IPS DF 6.9 (cell line): Measurements from ENCODE around the gene POLR2F.

Experiments used
- DNase-seq: peaks from one replicate; pipeline ENCODE4 v3.0.0-alpha.2; 2013; ENCODE audit warnings: low read depth, low spot score
- H3K27ac ChIP-seq: one replicate; pipeline ENCODE4 v1.5.1; 2013; ENCODE audit warnings: low read length, control low read depth
- H3K27me3 ChIP-seq: 2 replicates; pipeline ENCODE4 v1.6.1; 2013; ENCODE audit warnings: mild to moderate bottlenecking, low read length; ENCODE audit not compliant: control insufficient read depth, insufficient read depth
- H3K36me3 ChIP-seq: 2 replicates; pipeline ENCODE4 v1.6.1; 2013; ENCODE audit warnings: low read length; ENCODE audit not compliant: control insufficient read depth, insufficient read depth
- H3K4me1 ChIP-seq: 2 replicates; pipeline ENCODE4 v1.6.1; 2013; ENCODE audit warnings: low read length; ENCODE audit not compliant: control insufficient read depth, insufficient read depth
- H3K4me3 ChIP-seq: 2 replicates; pipeline ENCODE4 v1.5.1; 2013; ENCODE audit warnings: mild to moderate bottlenecking, low read length
- H3K9me3 ChIP-seq: 2 replicates; pipeline ENCODE4 v1.6.1; 2013; ENCODE audit warnings: low read length, inconsistent platforms; ENCODE audit not compliant: control insufficient read depth, insufficient read depth
- WGBS: extraction: QIAGEN DNeasy Blood & Tissue Kit; methylation state at CpG from one replicate; pipeline ENCODE4 v1.1.7; 2013; ENCODE audit warnings: mixed read lengths, missing lambda C conversion rate; ENCODE audit not compliant: insufficient read length, insufficient coverage; 5-methylcytosine and 5-hydroxymethylcytosine counted together

The POLR2F gene

DNA sequence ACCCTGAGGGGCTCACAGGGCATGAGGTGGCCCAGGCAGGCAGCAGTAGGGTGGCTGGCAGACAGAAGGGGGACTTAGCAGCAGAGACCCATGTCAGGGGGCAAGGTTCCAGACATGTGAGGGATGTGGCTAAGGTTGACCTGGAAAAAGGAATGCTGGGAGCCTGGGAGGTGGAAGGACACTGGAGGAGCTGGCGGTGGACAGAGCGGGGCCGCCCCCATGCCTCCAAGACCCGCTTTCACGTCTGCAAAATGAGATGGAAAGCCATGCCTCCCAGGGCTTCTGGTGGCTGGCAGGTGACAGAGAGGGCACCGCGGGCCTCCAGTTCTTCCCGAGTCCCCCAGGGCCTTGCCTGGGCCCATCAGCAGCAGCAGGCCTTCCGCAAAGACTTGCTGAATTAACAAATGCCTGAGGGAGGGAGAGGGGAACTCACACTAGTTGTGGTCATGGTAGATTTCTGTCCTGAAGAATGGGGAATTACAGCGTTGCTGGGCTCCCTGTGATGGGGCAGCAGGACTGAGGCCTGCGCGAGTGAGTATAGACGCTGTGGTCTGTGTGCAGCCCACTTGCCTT, 53.9 kb downstream of the POLR2F start:
- no peaks in the 10 kb centered on the region for H3K9me3 ChIP-seq
- no peaks in the 10 kb centered on the region for H3K36me3 ChIP-seq
- no peak overlapping the region for H3K4me3 ChIP-seq
- no CpG with 5 or more reads among the region's 13 CpGs for WGBS
- DNase-seq = no peak
- H3K27me3 ChIP-seq = no peaks in the 10 kb centered on the region
- no peaks in the 10 kb centered on the region for H3K4me1 ChIP-seq
- H3K27ac ChIP-seq = no peak overlapping the region

DNA sequence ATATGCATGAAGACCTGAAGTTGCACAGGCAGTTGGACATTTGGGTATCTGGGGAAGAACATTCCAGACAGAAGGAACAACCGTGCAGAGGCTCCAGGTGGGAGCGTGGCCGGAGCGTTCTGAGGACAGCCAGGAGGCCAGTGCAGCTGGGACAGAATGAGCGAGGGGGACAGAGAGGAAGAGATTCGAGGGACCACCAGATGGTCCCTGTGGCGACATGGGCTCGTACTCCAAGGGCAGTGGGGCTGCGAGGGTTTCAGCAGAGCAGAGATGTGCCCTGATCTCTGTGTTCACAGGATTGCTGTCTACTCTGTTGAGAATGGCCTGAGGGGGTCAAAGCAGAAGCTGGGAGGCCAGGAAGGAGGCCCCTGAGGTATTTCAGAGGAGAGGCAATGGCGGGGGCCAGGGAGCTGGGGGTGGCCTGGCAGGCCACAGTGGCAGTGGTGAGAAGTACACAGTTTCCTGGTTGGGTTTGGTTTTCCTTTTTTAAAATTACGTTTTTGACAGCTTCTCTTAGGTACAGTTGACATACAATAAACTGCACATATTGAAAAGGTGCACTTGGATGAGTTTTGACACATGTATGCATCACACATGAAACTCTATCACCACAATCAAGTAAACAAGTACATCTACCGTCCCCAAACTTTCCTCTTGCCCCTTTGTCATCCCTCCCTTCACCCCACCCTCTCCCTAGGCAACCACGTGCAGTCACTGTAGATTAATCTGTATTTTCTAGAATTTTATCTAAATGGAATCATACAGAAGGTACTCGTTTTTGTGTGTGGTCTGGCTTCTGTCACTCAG, 55.7 kb downstream of the POLR2F start:
- Histone ChIP-seq H3K36me3 (no peaks in the 10 kb centered on the region), H3K27ac (no peak overlapping the region), H3K4me3 (no peak overlapping the region), H3K4me1 (no peaks in the 10 kb centered on the region), H3K9me3 (no peaks in the 10 kb centered on the region), H3K27me3 (no peaks in the 10 kb centered on the region)
- WGBS = no CpG with 5 or more reads among the region's 14 CpGs
- DNase-seq = no peak

DNA sequence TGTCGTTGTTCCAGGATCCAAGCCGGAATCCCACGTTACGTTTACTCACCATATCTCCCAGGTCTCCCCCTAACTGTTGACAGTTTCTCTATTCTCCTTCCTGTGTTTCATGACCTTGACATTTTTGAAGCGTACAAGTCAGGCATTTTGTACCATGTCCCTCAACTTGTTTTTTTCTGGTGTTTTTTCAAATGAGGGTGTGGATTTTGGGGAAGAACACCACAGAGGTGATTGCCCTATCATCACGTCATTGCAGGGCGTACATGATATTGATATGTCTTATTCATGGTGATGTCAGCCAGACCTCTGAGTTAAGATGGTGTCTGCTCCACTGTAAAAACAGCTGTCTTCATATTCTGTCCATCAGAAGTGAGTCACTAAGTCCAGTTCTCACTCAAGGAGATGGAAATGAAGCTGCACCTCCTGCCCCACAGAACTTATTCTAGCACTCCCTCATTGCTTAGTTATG, 59.1 kb downstream of the POLR2F start:
- Histone ChIP-seq H3K4me3 (no peak overlapping the region), H3K36me3 (no peaks in the 10 kb centered on the region), H3K9me3 (no peaks in the 10 kb centered on the region), H3K4me1 (no peaks in the 10 kb centered on the region; the same call in 1 of the 2 replicates), H3K27ac (no peak overlapping the region), H3K27me3 (no peaks in the 10 kb centered on the region)
- no CpG with 5 or more reads among the region's 7 CpGs for WGBS
- DNase-seq = no peak

DNA sequence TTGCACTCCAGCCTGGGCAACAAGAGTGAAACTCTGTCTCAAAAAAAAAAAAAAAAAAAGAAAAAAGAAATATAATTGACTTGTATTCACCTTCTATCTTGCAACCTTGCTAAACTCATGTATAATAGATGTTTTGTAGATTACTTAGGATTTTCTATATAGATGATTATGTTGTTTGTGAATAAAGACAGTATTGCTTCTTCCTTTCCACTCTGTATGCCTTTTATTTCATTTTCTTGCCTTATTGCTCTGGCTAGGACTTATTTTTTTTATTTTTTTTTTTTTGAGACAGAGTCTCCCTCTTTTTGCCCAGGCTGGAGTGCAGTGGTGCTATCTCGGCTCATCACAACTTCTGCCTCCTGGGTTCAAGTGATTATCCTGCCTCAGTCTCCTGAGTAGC, 60.6 kb downstream of the POLR2F start:
- H3K27ac ChIP-seq = no peak overlapping the region
- H3K4me3 ChIP-seq = no peak overlapping the region
- peaks cover 2% of the 10 kb centered on the region for H3K4me1 ChIP-seq
- no peaks in the 10 kb centered on the region for H3K9me3 ChIP-seq
- H3K36me3 ChIP-seq = no peaks in the 10 kb centered on the region
- no CpG with 5 or more reads among the region's 1 CpG for WGBS
- H3K27me3 ChIP-seq = no peaks in the 10 kb centered on the region
- no peak for DNase-seq

DNA sequence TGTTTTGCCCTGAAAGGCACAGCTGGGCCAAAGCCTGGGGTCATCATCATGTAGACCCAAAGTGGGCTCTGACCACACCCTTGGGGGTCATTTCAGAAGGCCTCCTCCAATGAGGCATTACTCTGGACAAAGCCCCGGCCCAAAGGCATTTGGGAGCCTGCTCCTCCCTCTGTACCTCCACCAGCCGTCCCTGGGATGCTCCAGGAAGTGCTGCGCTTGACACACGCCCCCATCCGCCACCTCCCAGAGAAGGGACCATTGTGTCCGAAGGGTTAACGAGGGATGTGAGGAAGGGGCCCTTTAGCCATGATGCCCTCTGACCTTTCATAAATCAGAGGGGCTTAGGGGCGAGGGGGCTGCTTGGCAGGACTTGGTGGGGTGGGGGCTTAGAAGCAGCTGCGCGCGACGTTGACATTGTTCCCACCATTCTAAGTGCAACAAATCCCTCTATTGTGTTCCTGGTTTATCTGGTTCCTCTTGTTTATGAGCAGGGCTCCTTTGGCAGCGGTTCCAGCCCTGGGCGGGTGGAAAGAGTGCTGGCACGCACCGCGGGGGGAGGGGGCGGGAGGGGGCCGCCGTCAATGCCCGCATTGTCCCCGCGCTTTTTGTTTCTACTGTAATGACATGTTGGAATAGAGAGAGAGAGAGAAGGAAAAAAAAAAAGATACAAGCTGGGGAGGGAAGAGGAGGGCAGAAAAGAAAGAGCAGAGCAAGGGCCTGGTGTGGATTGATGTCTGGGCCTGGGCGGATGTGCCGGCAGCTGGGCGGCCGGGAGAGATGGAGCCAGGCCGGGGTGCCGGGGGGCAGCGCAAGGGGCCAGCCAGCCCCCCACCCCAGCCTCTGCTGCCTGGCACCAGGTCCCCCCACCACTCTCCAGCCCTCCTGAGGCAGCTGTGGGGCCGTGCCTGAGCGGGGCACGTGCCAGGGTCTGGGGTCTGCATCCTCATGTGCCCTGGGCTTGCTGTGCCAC, 63.0 kb downstream of the POLR2F start:
- H3K4me1 ChIP-seq = peaks cover 4% of the 10 kb centered on the region

DNA sequence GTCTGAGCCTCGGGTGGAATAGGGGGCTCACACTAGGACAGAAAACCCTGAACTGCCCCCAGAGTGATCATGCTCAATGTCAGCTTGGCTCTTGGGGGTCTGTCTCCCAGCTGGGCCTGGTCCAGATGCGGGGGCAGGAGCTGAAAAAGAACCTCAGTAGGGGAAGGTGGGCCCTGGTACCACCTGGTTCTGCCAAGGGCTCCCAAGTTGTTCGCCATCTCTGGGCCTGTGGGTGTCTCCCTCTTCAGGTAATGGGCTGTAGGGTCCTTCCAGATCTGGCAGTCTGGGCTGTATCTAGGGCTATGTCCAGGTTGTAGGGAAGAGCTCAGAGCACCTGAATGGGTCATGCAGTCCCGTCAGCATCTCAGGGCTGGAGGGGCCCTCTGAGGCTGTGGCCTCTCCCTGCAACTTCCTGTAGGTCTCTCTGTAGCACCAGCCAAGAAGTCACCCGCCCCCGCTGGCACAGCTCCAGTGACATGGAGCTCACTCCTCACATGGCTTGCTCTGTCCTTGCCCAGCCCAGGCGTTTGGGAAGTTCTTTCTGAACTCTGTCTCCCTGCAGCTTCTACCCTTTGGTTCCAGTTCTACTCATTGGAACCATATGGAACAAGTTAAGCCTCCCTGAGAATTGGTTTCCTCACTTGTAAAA, 63.9 kb downstream of the POLR2F start:
- DNase-seq = no peak
- no peak overlapping the region for H3K27ac ChIP-seq
- peaks cover 4% of the 10 kb centered on the region for H3K4me1 ChIP-seq
- H3K4me3 ChIP-seq = no peak overlapping the region
- no peaks in the 10 kb centered on the region for H3K36me3 ChIP-seq
- H3K9me3 ChIP-seq = no peaks in the 10 kb centered on the region
- no CpG with 5 or more reads among the region's 7 CpGs for WGBS
- H3K27me3 ChIP-seq = no peaks in the 10 kb centered on the region

More for the DNA sequence above, 63.0 kb downstream of the POLR2F start:
- no CpG with 5 or more reads among the region's 33 CpGs for WGBS
- H3K36me3 ChIP-seq = no peaks in the 10 kb centered on the region
- no peak for DNase-seq
- no peak overlapping the region for H3K27ac ChIP-seq
- H3K27me3 ChIP-seq = no peaks in the 10 kb centered on the region
- H3K4me3 ChIP-seq = no peak overlapping the region
- H3K9me3 ChIP-seq = no peaks in the 10 kb centered on the region

DNA sequence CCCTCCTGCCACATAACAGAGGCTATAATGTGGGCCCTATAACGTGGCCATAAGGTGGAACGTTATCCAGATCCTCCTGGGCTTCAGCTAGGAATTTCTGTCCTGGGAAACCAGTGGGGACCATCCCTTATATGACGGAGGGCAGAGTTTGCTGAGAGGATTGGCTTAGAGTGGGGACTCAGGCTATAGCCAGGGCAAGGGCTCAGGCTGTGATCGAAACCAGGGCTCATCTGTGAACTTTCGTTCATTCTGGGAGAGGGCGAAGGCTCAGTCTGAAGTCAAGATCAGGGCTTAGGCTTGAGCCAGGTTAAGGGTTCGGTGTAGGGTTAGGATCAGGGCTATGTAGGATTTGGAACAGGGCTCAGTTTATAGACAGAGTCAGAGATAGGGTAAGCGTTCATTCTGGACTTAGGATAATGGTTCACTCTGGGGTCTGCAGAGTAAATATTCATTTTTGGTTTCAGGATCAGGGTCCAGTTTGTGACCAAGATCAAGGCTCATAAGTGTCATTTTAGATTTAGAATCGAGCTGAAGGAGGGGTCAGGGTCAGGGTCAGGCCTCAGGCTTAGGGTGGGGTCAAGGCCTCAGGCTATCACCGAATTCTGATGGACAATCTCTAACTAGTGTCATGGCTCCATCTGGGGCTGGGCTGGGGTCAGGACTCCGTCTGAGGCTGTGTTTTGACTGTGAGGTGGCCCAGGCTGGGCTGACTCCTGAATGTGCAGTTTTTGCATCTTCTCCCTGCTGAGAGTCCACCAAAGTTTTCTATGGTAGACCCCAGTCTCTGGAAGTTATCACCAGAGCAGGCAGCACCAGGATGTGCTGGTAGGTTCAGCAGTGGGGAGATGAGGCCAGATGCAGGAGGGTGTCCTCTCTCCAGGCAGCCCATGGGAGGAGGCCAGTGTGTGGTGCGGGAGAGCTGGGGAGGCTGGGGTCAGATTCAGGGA, 64.7 kb downstream of the POLR2F start:
- Histone ChIP-seq H3K27ac (no peak overlapping the region), H3K4me3 (no peak overlapping the region), H3K4me1 (peaks cover 4% of the 10 kb centered on the region), H3K36me3 (no peaks in the 10 kb centered on the region), H3K9me3 (no peaks in the 10 kb centered on the region), H3K27me3 (no peaks in the 10 kb centered on the region)
- DNase-seq = no peak
- no CpG with 5 or more reads among the region's 12 CpGs for WGBS
